GM21528 (cell line): ENCODE data around the gene DYNLL2.
A peak's percentile ranks its signal among the peaks of the same experiment; 100 is the strongest.
"Not testable (repeated sequence)": the region's sequence is repeated elsewhere in the genome, so short reads cannot be mapped to it uniquely, and the experiment has no call there.

Source experiments
- ATAC-seq: cut with Tn5 transposase; IDR thresholded peaks from one replicate; pipeline ENCODE4 v1.9.1; 2021; ENCODE audit warnings: mild to moderate bottlenecking, moderate library complexity; ENCODE audit not compliant: unreplicated experiment, low FRiP score

Gene DYNLL2

GRCh38 chr17:58066401-58066800 lies 16.8 kb upstream of the DYNLL2 start:
- ATAC-seq, result no peak

DNA sequence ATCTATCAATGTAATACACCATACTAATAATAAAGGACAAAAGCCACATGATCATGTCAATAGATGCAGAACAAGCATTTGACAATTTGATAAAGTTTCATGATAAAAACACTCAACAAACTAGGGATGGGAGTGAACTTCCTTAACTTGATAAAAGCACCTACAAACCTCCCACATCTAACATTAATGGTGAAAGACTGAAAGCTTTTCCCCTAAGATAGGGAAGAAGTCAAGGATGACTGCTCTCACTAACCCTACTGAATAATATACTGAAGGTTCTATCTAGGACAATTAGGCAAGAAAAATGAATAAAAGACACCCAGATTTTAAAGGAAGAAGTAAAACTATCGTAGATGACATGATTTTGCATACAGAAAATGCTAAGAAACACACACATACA lies 10.4 kb upstream of the DYNLL2 start:
- no peak for ATAC-seq

DNA sequence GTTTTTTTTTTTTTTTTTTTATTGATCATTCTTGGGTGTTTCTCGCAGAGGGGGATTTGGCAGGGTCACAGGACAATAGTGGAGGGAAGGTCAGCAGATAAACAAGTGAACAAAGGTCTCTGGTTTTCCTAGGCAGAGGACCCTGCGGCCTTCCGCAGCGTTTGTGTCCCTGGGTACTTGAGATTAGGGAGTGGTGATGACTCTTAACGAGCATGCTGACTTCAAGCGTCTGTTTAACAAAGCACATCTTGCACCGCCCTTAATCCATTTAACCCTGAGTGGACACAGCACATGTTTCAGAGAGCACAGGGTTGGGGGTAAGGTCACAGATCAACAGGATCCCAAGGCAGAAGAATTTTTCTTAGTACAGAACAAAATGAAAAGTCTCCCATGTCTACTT lies 10.0 kb upstream of the DYNLL2 start:
- ATAC-seq, result not testable (repeated sequence)

DNA sequence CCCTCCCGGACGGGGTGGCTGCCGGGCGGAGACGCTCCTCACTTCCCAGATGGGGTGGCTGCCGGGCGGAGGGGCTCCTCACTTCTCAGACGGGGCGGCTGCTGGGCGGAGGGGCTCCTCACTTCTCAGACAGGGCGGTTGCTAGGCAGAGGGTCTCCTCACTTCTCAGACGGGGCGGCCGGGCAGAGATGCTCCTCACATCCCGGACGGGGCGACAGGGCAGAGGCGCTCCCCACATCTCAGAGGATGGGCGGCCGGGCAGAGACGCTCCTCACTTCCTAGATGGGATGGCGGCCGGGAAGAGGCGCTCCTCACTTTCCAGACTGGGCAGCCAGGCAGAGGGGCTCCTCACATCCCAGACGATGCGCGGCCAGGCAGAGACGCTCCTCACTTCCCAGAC lies 8.8 kb upstream of the DYNLL2 start:
- not testable (repeated sequence) for ATAC-seq

DNA sequence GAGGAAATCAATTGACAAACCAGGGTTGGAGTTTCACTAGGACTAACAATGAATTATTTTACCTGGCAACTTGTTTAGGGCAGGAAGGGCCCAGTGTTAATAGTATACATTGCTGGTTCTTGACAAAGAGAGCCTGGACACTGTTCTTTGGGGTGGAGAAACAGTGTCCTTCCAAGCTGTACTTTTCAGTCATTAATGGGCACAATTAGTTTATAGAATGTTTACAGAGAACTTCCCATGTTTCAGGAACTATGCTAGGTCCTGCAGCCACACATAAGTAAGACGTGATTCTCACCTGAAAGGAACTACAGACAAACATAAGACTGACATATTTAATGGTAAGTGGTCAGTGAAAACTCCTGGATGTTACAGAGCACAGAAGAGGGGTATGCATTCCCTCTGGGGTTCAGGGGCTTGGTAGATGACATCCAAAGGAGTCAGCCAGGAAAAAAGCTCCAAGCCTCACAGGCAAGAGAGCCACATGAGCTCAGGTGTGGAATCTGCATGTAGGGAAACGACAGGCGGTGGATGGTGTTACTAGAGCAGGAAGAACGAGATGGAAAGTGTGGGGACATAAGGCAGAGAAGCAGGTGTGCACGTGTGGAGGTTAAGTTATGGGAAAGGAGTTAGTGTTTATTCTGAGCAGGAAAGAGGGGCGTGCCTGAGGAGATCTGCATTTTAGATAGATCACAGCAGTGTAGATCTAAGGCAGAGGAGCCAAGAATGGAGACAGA lies 3.8 kb upstream of the DYNLL2 start:
- no peak for ATAC-seq

- ATAC-seq, result no peak
These were observed 1.4 kb upstream of the DYNLL2 start for GRCh38 chr17:58081646-58082340.

- ATAC-seq, result no peak
These were observed 814 bp upstream of the DYNLL2 start for GRCh38 chr17:58082341-58082869.

- peak; percentile 42 for ATAC-seq
These were observed 485 bp downstream of the DYNLL2 start for GRCh38 chr17:58083491-58084316.

DNA sequence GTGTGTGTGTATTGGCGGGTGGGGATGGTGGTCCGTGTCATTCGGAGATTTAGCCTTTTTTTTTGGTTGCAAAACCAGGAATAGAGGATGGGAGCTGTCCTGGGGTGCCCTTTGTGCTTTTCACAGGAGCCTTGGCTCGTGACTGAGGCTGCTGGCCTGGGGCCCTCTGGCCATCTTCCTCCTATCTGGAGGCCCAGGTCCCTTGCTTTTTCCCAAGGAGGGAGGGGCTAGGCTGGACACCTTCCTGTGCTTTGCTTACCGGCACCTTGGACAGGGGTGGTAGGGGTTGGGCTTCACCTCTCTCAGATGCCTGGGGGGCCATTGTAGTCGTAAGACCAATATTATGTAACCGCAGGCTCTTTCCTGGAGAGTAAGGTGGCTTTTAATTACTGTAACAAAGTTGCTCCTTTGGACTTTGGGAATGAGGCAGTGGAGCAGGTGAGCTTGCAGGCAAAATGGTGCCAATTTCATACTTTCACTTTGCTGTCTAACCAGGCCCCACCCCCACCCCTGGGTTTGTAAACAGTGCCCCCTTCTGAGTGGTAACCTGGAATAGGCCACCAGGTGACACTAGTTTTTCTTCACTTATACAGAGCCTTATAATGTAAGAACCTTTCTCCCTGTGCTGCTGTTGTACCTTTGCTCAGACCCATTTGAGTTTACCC lies 1.2 kb downstream of the DYNLL2 start:
- peak; percentile 2 for ATAC-seq

GRCh38 chr17:58085039-58085715 lies 2.0 kb downstream of the DYNLL2 start:
- ATAC-seq, result no peak

DNA sequence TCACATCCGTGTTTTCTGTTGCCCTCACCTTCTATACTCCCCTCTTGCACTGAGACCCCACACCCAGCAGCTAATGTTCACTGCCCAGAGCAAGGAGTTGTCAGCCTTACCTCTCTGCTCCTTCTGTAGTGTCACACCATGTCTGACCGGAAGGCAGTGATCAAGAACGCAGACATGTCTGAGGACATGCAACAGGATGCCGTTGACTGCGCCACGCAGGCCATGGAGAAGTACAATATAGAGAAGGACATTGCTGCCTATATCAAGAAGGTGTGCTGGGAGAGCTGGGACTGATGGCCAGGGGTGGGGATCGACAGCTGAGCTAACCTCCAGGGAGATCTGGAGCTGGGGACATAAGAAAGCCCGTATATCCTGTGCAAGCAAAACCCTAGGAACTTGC lies 3.7 kb downstream of the DYNLL2 start:
- ATAC-seq, result no peak

GRCh38 chr17:58088624-58089023 lies 5.4 kb downstream of the DYNLL2 start:
- no peak for ATAC-seq

- no peak for ATAC-seq
These were observed 5.9 kb downstream of the DYNLL2 start for GRCh38 chr17:58089111-58089510.

GRCh38 chr17:58091024-58091567 lies 7.9 kb downstream of the DYNLL2 start:
- ATAC-seq, result no peak

DNA sequence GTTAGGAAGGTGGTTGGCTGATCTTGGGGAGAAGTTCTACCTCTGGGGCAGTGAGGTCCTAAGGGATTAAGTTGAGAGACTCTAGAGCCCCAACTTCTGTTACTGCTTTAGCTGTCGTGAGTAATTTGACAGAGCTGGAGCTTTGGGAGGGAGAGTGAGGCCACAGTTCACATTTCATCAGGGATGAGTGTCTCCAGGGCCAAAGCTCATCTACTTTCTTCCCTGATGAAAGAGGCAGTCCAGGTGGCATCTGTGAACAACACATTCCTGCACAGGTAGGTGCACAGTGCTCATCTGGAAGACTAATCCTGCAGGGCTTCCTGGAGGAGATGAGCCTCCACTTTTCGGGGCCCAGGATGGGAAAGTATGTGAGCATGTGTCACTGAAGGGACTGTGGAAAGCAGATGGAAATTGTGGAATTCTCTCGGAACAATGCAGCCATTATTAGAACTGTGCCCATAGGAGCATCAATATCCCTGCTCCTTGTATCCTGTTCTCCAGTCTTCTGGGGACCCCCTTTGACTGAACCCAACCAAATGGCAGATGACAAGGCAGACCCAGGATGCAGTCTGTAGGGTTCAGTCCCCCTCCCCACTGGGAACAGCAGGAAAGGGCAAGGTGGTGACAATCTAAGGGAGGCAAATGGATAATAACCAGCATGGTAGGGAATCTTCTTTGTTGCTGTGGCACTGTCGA lies 9.0 kb downstream of the DYNLL2 start:
- ATAC-seq, result no peak

DNA sequence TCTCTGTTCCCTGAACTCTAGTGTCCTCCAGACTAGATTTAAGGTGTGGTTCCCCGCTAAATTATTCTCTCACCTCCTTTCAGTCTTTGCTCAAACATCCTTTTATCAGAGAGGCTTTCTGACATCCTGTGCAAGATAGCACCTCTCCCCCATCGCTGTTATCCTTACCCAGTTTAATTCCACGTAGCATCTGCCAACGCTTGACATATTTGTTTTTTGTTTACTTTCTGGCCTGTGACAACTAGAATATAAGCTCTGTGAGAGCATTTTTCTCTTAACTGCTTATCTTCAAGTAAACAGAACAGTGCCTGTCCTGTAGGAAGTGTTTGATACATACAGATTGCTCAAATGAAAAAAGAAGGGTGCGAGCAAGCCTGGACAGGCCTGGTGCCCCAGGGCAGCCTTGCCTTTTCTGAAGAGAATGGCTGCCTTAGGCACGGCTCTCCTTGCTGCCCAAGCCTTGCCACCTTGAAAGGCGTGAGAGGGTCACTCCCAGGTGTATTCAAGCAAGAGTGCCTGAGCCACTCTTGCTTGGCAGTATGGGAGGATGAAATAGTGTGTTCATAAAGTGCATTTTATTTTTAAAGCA lies 9.7 kb downstream of the DYNLL2 start:
- no peak for ATAC-seq

- ATAC-seq, result no peak
These were observed 10.9 kb downstream of the DYNLL2 start for GRCh38 chr17:58094118-58094517.

GRCh38 chr17:58096892-58097291 lies 13.7 kb downstream of the DYNLL2 start:
- no peak for ATAC-seq
